Fibroblast of mammary gland (primary cell): ENCODE data around the gene CXCL3.

Source experiments
- DNase-seq: peaks from one replicate; pipeline ENCODE4 v3.0.0-alpha.2; 2010; ENCODE audit warnings: low read depth
- H3K4me3 ChIP-seq: 2 replicates; pipeline ENCODE4 v1.5.1; 2011; ENCODE audit warnings: low read depth, mild to moderate bottlenecking, low read length, moderate library complexity; ENCODE audit not compliant: control insufficient read depth
- CTCF ChIP-seq: conservative IDR thresholded peaks from 2 replicates; pipeline ENCODE4 v1.5.1; 2011; ENCODE audit warnings: low read depth, low read length, inconsistent platforms; ENCODE audit not compliant: control insufficient read depth, insufficient read depth

Gene CXCL3

GRCh38 chr4:74073358-74073757 lies 34.9 kb upstream of the CXCL3 start:
- TF ChIP-seq CTCF = no peak
- H3K4me3 ChIP-seq = no peak overlapping the region
- no peak for DNase-seq

- no peak overlapping the region for H3K4me3 ChIP-seq
- TF ChIP-seq CTCF = no peak
- DNase-seq = no peak
Observed at GRCh38 chr4:74072739-74073138, 34.2 kb upstream of the CXCL3 start.

GRCh38 chr4:74067586-74067985 lies 29.1 kb upstream of the CXCL3 start:
- no peak for DNase-seq
- no peak for TF ChIP-seq CTCF
- no peak overlapping the region for H3K4me3 ChIP-seq

GRCh38 chr4:74066232-74066631 lies 27.7 kb upstream of the CXCL3 start:
- no peak for DNase-seq
- no peak overlapping the region for H3K4me3 ChIP-seq
- TF ChIP-seq CTCF = no peak

GRCh38 chr4:74065115-74065642 lies 26.7 kb upstream of the CXCL3 start:
- no peak for TF ChIP-seq CTCF
- no peak for DNase-seq
- no peak overlapping the region for H3K4me3 ChIP-seq

- no peak for DNase-seq
- no peak overlapping the region for H3K4me3 ChIP-seq
- no peak for TF ChIP-seq CTCF
Observed at GRCh38 chr4:74063859-74064258, 25.4 kb upstream of the CXCL3 start.

GRCh38 chr4:74062953-74063352 lies 24.5 kb upstream of the CXCL3 start:
- no peak for DNase-seq
- H3K4me3 ChIP-seq = no peak overlapping the region
- no peak for TF ChIP-seq CTCF
